Astrocyte of the hippocampus (primary cell): ENCODE measurements around the gene ZNF556.

ENCODE experiments used
- DNase-seq: peaks from one replicate; pipeline ENCODE4 v3.0.0; 2011; ENCODE audit warnings: low read depth, low spot score

Gene ZNF556

DNA sequence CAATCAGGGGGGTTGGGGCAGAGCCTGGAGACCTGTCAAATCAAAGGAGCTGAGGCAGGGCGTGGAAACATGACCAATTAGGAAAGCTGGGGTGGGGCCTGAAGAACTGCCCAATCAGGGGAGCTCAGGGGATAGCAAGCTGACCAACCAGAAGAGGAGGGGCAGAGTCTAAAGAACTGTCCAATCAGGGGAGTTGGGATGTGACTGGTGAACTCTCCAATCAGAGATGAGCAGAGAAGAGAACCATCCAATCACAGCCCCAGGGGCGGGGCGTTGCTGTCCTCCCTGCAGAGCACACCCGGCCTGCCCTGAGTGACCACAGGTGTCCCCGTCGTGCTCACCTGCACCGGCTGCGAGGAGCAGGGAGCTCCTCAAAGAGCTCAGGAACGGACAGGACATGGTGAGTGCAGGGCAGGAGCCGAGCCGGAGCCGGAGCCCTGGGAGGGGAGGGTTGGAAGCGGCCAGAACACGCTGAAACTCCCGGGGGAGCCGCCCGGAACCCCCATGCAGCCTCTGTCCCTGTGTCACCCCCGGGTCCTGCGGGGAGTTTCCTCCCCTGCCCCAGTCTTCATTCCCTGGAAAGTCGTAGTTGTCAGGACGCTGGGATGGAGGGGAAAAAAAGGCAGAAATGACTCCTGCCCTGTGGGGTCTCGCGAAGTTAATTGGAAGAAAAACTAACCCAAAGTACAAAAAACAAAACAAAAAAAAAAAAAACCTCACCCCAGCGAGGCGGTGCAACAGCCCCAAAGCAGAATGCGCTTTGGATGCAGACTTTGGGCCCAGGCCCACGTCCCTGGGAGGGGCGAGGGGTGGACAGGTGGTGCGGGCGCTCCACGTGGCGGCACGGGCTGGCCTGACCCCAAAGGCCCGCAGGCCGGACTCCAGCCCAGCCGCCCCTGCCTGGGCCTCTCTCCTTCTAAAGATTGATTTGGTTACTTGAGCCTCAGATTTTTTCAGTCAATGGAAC, at the start of gene ZNF556:
TSS of gene ZNF556 (plus strand) at position 311 of the 967 bp plus-strand sequence. CDS start at position 398, 87 bp downstream.
- DNase-seq, result no peak

DNA sequence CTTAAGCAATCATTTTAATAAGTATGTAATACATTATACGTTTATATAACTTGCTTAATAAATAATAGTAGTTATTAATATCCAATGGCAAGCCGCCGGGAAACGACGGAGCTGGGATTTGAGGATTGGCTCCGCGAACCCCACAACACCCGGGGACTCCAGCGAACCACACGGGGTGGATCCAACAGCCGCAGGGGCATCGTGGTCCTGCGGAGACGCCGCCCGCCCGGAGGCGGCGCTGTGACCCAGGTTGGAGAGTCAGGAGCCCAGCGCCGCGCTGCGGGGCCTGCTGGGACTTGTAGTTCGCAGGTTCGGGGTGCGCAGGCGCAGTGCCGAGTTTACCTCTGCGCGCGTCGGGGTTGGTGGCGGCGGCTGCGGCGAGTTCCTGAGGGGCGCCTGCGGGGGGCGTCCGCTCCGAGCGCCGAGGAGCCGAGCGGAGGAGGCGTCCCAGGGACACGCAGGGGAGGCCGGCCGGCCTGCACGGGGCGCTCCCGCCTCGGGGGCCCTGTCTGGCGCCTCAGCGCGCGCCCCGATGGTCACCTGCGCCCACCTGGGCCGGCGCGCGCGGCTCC, 47.5 kb upstream of the ZNF556 start, which contains the start of gene ZNF554:
TSS of gene ZNF554 (plus strand) at position 329 of the 572 bp plus-strand sequence. CDS start at position 533, 204 bp downstream.
- DNase-seq, result peak; percentile 98

DNA sequence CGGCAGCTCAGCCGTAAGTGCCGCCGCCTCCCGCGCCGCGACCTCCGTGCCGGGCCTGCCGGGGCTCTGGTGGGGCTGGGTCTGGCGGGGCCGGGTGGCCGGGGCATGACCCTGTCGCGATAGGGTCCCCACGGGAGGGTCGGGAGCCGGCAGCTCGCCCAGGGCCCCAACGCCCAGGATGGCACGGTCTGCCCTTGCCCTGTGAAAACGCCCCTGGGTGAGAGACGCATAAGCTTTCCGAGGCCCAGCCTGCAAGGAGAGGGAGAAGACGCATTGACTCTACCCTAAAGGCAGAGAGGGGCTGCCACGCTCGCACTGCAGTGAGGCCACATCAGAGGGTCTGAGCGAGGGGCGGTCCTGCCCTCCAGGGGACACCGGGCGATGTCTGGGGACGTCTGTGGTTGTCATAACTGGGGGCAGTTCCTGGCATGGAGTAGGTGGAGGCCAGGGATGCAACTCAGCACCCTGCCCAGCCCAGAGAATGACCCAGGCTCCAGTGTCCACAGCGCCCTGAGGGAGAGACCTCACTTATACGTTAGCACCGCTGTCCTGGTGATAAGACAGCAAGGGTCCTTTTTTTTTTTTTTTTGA, 46.9 kb upstream of the ZNF556 start:
- peak; percentile 28 for DNase-seq

DNA sequence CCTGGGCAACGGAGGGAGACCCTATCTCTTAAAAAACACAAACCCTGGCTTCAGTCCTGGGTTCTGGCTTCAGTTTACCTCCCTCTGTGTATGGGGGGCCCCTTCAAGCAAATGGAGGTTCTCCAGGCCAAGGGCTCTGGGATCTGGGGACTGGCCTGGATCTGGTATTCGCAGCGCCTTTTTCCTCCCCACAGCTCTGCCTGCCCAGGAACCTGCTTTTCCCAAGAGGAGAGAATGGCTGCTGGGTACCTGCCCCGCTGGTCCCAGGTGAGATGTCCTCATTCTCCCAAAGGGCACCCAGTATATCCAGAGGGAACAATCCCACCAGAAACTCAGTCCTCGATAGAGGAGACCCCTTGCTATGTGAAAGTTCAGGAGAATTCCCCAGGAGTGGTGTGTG, 44.3 kb upstream of the ZNF556 start:
- DNase-seq, result no peak

DNA sequence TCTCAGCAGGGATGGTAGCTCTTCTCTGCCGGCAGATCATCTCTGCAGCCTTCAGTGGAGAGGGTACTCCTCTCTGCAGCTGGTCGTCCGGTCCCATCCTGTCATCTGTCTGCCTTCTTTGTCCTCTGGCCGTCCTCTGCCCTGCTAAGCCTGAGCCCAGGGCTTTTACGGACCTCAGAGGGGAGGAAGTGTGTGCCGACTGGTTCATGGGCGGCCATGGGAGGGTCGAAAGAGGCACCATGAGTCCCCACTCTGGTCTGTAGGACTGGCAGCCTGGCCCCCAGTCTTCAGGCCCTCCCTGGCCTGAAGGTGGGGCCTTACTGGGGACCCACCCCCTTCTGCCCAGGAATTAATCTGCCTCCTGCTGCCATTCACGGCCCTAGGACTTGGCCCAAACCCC, 43.5 kb upstream of the ZNF556 start:
- no peak for DNase-seq

DNA sequence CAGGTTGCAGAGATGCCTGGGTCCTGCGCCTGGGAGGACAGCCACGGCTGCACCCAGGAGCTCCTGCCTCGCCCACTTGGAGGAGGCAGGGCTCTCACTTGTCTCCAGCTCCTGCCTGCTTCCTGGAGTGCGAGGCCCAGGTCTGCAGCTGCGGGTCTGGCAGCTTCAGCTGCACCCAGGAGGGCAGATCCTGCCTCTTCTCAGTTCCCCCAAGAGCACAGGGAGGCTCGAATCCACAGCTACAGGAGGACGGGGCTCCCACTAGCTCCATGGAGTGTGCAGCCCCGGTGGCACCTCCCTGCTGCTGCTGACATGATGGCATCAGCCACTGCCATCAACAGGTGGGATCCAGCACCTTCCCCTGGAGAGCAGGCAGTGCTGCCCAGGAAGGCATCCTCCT, 43.0 kb upstream of the ZNF556 start:
- DNase-seq, result no peak

DNA sequence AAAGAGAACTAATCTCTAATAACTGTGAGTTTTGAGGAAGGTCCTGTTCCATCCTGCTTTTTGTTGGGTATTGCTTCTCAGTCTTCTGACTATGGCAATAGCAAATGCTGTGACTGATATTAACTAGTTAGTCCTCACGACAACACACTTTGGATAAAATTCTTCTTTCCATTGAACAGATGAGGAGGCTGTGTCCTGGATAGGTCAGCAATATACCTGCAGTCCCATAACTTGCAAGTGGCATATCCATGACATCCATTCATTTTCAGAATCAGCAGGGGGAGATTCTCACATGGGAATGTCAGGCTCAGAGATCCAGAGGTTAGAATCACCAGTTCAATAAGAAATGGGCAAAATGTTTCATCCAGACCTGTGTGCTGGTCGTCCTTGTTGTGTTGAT, 40.1 kb upstream of the ZNF556 start:
- DNase-seq, result no peak

DNA sequence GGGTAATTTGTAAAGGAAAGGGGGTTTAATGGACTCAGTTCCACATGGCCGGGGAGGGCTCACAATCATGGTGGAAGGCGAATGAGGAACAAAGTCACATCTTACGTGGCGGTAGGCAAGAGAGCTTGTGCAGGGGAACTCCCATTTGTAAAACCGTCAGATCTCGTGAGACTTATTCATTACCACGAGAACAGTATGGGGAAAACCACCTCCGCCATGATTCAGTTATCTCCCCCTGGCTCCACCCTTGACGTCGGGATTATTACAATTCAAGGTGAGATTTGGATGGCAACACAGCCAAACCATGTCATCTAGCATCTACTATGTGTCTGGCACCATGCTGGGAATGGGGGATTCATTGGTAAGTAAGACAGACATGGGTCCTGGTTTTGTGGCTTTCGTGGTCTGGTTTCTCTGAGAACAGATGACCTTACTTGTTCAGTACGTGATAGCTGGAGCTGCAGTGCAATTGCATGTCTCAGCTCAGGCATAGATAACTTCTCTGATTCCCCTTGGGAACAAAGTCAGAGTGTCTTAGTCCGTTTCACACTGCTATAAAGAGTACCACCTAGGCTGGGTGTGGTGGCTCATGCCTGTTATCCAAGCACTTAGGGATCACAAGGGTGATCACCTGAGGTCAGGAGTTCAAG, 39.2 kb upstream of the ZNF556 start:
- no peak for DNase-seq

DNA sequence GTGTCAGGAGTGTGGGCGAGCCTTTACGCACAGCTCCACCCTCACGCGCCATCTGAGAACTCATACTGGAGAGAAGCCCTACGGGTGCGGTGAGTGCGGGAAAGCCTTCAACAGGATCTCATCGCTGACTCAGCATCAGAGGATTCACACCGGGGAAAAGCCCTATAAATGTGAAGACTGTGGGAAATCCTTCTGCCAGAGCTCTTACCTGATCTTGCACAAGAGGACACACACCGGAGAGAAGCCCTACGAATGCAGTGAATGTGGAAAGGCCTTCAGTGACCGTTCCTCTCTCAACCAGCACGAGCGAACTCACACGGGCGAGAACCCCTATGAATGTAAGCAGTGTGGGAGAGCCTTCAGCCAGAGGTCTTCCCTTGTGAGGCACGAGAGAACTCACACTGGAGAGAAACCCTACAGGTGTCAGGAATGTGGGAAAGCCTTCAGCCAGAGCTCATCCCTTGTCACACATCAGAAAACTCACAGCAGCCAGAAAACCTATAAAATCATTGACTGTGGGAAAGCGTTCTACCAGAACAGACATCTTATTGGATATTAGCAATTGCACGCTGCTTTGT, 32.8 kb upstream of the ZNF556 start:
- no peak for DNase-seq

DNA sequence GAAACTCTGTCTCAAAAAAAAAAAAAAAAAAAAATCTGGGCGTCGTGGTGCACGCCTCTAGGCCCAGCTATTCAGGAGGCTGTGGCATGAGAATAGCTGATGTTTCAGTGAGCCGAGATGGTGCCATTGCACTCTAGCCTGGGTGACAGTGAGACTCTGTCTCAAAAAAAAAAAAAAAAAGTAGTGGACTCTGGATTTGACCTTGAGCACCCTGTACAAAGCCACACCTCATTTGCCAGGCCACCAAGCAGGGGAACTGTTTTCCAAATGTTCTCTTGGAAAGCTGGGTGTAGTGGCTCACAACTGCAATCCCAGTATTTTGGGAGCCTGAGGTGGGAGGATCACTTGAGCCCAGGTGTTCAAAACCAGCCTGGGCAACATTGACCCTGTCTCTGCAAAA, 29.7 kb upstream of the ZNF556 start:
- no peak for DNase-seq

DNA sequence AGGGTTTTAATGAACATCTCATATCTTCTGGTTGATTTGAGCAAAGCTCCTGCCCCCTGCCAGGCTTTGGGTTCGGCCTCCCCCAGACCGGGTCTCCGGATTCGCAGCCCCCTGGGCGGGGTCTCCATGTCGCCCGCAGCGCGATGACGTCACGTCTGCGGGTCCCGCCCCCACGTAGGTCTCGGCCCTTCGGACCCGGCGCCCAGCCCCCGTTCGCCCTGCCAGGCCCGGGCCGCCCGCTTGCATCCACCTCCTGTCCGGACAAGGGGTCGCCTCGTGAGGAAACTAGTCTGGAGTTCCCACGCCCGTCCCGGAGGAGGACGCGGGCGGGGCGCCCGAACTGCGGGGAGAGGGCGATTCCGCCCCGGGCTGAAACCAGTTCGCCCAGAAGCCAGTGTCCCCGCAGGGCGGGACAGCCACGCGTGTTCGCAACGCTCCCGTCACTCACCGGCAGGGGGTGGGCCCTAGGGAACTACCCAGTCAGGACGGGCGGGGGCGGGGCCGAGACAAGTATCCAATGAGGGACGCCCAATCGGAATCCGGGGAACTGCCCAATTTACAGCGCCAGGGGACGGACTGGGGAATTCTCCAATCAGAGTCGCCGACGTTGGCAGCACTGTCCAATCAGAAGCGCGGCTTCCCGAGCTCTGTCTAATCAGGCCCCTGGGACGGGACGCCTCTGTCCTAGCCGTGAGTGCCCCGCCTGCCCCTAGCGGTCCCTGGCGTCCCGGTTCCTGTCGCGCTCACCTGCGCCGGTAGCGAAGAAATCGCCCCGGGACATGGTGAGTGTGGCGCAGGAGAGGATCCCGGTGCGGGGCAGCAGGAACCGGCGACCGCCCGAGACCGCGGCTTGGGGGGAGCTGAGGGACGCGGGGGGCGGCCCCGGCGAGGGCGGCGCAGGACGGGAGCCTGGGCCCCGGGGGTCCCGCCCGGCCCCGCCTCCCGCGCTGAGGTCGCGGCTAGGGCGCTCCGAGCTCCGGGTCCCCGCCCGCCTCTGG, 26.0 kb upstream of the ZNF556 start, which contains the start of gene ZNF555:
TSS of gene ZNF555 (plus strand) at position 682 of the 998 bp plus-strand sequence. CDS start at position 780, 98 bp downstream.
- DNase-seq, result peak; percentile 100

DNA sequence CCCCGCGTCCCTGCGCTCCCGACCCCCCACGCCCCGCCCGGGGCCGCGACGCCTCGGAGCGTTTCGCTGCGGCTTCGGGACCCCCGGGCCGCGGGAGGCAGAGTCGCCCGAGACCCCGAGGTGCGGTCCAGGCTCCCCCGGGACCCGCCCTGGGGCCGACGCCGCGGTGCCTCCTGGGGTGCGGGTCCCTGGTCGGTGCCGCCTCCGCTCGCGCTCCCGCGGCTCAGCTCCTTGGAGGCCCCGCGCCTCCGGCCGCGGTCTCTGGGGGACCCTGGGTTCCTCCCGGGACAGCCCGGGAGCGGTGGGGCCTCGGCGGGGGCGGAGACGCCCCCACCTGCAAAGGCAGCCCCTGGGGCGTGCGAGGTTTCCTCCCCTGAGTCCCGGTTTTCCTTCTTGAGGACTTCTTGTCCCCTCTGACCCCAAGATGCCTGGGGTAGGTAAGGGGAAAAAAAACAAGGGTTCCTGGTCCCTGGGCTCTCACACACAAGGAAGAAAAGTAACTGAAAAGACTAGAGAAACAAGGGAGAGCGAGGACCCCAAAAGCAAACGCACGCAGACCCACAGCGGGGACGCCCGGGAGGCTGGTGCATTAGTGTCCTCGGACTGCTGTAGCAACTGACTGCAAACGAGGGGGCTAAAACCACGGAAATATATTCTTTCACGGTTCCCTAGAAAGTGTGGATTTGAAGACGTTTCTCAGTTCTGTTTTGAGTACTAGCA, 25.1 kb upstream of the ZNF556 start:
- DNase-seq, result peak; percentile 31

DNA sequence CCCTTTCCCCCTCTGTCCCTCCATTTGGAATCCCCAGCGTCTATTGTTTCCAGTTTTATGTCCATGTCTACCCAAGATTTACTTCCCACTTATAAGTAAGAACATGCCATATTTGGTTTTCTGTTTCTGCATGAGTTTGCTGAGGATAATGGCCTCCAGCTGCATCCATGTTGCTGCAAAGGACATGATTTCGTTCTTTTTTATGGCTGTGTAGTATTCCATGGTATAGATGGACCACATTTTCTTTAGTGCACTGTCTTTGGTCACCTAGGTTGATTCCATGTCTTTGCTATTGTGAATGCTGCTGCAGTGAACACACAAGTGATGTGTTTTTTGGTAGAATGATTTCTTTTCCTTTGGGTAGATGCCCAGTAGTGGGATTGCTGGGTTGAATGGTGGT, 22.0 kb upstream of the ZNF556 start:
- DNase-seq, result no peak

DNA sequence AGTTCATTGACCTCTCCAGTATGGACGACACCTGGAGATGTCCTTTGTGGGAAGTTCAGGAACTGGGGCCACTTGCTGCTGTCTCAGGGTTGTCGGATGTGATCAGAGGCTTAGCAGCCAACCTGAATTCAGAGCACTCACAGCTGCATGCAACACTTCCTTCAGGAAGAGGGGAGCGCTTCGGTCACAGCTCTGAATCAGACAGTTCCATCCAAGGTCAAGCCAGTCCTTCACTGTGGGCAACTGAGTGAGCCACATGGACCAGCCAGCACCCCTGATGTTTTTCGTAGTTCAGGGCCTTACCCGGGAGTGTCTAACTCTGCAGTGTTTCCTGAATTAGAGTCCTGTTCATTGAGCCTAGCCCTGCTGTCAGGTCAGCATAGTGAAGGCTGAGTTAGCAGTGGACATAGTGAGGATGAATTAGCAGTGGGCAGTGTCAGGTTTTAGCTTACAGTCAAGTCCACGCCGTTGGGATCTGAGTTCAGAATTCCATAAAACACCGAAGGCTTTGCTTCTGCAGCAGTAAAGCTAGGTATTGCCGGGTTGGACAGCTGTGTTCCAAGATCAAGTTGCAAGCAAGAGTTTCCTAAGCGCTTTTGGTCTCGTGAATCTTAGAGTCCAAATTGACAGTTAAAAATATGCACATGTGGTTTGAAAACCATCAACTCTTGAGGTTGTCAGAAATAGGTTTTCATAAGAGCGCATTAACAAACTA, 20.8 kb upstream of the ZNF556 start:
- DNase-seq, result no peak

DNA sequence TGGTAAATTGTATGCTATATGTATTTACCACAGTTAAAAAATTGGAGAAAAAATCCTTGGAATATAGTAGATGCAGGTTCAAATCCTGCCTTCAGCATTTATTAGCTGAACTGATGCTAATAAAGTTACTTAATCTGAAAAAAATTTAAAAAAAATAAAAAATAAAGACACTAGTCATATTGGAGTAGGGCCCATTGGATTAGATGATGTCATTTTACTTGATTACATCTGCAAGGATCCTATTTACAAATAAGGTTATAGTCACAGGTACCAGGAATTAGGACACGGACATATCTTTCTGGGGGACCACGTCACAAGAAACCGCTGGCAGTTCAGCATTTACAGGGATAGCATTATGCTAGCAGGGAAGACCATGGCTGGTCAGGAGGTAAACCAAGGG, 19.6 kb upstream of the ZNF556 start:
- DNase-seq, result no peak

DNA sequence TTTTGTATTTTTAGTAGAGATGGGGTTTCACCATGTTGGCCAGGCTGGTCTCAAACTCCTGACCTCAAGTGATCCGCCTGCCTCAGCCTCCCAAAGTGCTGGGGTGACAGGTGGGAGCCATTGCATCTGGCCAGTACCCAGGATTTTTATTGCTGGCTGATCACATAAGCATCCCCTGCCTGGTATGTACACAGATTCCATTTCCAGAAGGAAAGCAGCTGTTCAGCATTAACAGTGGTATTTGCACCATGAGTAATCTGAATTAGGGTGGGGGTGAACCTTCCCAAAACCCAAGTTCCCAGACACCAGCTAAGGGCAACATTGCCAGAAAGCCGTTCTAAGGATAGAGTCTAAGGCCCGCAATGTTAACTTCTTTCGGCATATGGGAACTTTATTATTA, 18.5 kb upstream of the ZNF556 start:
- no peak for DNase-seq

DNA sequence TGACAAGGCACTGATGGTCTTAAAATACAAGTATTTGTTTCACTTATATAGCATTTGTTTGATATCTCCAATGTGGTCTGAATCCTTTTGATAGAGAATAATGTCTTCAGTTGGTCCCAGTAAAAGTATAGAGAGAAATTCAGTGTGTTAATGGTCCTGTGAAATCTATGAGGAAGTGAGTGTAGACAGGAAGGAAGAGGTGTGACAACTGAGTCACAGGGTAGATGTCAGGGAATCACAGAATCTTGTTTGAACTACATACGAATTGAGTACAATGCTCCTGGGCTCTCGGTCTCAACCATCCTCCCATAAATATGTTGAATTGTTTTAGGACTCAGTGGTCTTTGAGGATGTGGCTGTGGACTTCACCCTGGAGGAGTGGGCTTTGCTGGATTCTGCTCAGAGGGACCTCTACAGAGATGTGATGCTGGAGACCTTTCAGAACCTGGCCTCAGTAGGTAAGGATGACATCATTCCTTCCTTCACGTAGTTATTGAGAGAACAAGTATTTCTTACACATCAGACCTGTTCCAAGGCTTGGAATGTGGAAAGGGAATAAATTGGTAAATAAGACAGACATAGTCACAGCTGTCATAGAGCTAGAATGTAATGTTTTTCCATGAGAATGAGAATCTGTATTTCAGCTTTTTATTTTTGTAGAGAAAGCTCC, 16.7 kb upstream of the ZNF556 start:
- DNase-seq, result no peak

DNA sequence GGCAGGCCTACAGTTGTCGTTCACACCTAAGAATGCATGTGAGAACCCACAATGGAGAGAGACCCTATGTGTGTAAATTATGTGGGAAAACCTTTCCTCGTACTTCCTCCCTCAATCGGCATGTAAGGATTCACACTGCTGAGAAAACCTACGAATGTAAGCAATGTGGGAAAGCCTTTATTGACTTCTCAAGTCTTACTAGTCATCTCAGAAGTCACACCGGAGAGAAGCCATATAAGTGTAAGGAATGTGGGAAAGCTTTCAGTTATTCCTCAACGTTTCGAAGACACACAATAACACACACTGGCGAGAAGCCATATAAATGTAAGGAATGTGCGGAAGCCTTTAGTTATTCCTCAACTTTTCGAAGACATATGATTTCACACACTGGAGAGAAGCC, 14.5 kb upstream of the ZNF556 start:
- no peak for DNase-seq
